Measurements from ENCODE around the gene RWDD4. TPM values are rescaled to one million over a fixed set of nuclear protein-coding genes. Genes with fewer than 3 reads are reported as not detected.

The RWDD4 gene
- total RNA-seq, 1 experiment from 2014 or later = 15.3 TPM

GRCh38 chr4:183602557-183603027, 56.4 kb downstream of the RWDD4 start:
- no peak overlapping the region for H3K4me3 Mint-ChIP-seq (ENCODE audit: unreplicated experiment)
- Histone ChIP-seq H3K36me3 (ENCODE audit: control insufficient read depth, insufficient read depth, low read length) (no peaks in the 10 kb centered on the region), H3K27me3 (replicated peaks; ENCODE audit: control insufficient read depth, insufficient read depth, low read length) (no peaks in the 10 kb centered on the region), H3K4me1 (no peaks in the 10 kb centered on the region), H3K4me3 (ENCODE audit: low read depth, low read length) (no peak overlapping the region), H3K9me3 (no peaks in the 10 kb centered on the region)
- peak in 1 of 2 experiments; percentile 31 for TF ChIP-seq CTCF (IDR thresholded peaks at IDR 0.05; ENCODE audit: insufficient read depth in 1 of 2, low read depth in 1 of 2, low read length in 1 of 2, severe bottlenecking in 1 of 2, unreplicated experiment in 1 of 2)
- DNase-seq = no peak
- CTCF ChIA-PET = interaction anchor here (0.7 to 1.2 kb wide), 3 partner anchors 98 to 666 kb away, joined by 3 to 21 read pairs (median 4); no protein-coding TSS in a partner anchor
- H3K4me1 Mint-ChIP-seq (ENCODE audit: low read depth, unreplicated experiment) = no peaks in the 10 kb centered on the region
- no peaks in the 10 kb centered on the region for H3K27me3 Mint-ChIP-seq (ENCODE audit: insufficient read depth, unreplicated experiment)
- POLR2A ChIA-PET = interaction anchor here (0.6 to 0.7 kb wide), 2 partner anchors 98 to 829 kb away, joined by 3 to 4 read pairs; no protein-coding TSS in a partner anchor
- intact Hi-C loops (cut with micrococcal nuclease; ENCODE audit: unreplicated experiment) = loop anchor here (1.0 kb wide), 1 partner anchor 130 kb away; no protein-coding TSS in a partner anchor
- H3K27ac Mint-ChIP-seq (ENCODE audit: unreplicated experiment) = no peak overlapping the region
- no peaks in the 10 kb centered on the region for H3K9me3 Mint-ChIP-seq (ENCODE audit: unreplicated experiment)
- H3K36me3 Mint-ChIP-seq (ENCODE audit: insufficient read depth, unreplicated experiment) = no peaks in the 10 kb centered on the region
- BruUV-seq (replicated peaks) = no TSS peak

- CTCF ChIA-PET = no interaction called here
- Histone ChIP-seq H3K27me3 (replicated peaks; ENCODE audit: control insufficient read depth, insufficient read depth, low read length) (no peaks in the 10 kb centered on the region), H3K36me3 (ENCODE audit: control insufficient read depth, insufficient read depth, low read length) (no peaks in the 10 kb centered on the region), H3K4me1 (no peaks in the 10 kb centered on the region), H3K4me3 (ENCODE audit: low read depth, low read length) (no peak overlapping the region), H3K9me3 (no peaks in the 10 kb centered on the region)
- peaks cover 4% of the 10 kb centered on the region for H3K4me1 Mint-ChIP-seq (ENCODE audit: low read depth, unreplicated experiment)
- H3K36me3 Mint-ChIP-seq (ENCODE audit: insufficient read depth, unreplicated experiment) = no peaks in the 10 kb centered on the region
- intact Hi-C loops (cut with micrococcal nuclease; ENCODE audit: unreplicated experiment) = no loop called here
- no peaks in the 10 kb centered on the region for H3K27me3 Mint-ChIP-seq (ENCODE audit: insufficient read depth, unreplicated experiment)
- no peak overlapping the region for H3K27ac Mint-ChIP-seq (ENCODE audit: unreplicated experiment)
- H3K4me3 Mint-ChIP-seq (ENCODE audit: unreplicated experiment) = no peak overlapping the region
- no peak for TF ChIP-seq CTCF (IDR thresholded peaks at IDR 0.05; ENCODE audit: insufficient read depth in 1 of 2, low read depth in 1 of 2, low read length in 1 of 2, severe bottlenecking in 1 of 2, unreplicated experiment in 1 of 2)
- H3K9me3 Mint-ChIP-seq (ENCODE audit: unreplicated experiment) = no peaks in the 10 kb centered on the region
- POLR2A ChIA-PET = no interaction called here
- no peak for DNase-seq
- BruUV-seq (replicated peaks) = no TSS peak
Measured at GRCh38 chr4:183601381-183601780, 57.6 kb downstream of the RWDD4 start.

GRCh38 chr4:183600189-183600685, 58.7 kb downstream of the RWDD4 start:
- no TSS peak for BruUV-seq (replicated peaks)
- peak in 1 of 2 experiments; percentile 29 for DNase-seq
- no peaks in the 10 kb centered on the region for H3K27me3 Mint-ChIP-seq (ENCODE audit: insufficient read depth, unreplicated experiment)
- intact Hi-C loops (cut with micrococcal nuclease; ENCODE audit: unreplicated experiment) = no loop called here
- no peaks in the 10 kb centered on the region for H3K36me3 Mint-ChIP-seq (ENCODE audit: insufficient read depth, unreplicated experiment)
- Histone ChIP-seq H3K9me3 (no peaks in the 10 kb centered on the region), H3K36me3 (ENCODE audit: control insufficient read depth, insufficient read depth, low read length) (no peaks in the 10 kb centered on the region), H3K4me3 (ENCODE audit: low read depth, low read length) (no peak overlapping the region), H3K4me1 (0 out of 2 replicates have a peak, but pooled peaks cover 3% of the 10 kb centered on the region), H3K27me3 (replicated peaks; ENCODE audit: control insufficient read depth, insufficient read depth, low read length) (no peaks in the 10 kb centered on the region)
- no peak overlapping the region for H3K4me3 Mint-ChIP-seq (ENCODE audit: unreplicated experiment)
- H3K27ac Mint-ChIP-seq (ENCODE audit: unreplicated experiment) = no peak overlapping the region
- CTCF ChIA-PET = interaction anchor here (1.0 to 1.4 kb wide), 2 partner anchors 12 to 96 kb away, joined by 3 to 4 read pairs; no protein-coding TSS in a partner anchor
- no peaks in the 10 kb centered on the region for H3K9me3 Mint-ChIP-seq (ENCODE audit: unreplicated experiment)
- POLR2A ChIA-PET = no interaction called here
- H3K4me1 Mint-ChIP-seq (ENCODE audit: low read depth, unreplicated experiment) = peaks cover 10% of the 10 kb centered on the region
- TF ChIP-seq CTCF (IDR thresholded peaks at IDR 0.05; ENCODE audit: insufficient read depth in 1 of 2, low read depth in 1 of 2, low read length in 1 of 2, severe bottlenecking in 1 of 2, unreplicated experiment in 1 of 2) = peak; percentile 36 to 48
